ENCODE data around the gene LENEP.

DNA sequence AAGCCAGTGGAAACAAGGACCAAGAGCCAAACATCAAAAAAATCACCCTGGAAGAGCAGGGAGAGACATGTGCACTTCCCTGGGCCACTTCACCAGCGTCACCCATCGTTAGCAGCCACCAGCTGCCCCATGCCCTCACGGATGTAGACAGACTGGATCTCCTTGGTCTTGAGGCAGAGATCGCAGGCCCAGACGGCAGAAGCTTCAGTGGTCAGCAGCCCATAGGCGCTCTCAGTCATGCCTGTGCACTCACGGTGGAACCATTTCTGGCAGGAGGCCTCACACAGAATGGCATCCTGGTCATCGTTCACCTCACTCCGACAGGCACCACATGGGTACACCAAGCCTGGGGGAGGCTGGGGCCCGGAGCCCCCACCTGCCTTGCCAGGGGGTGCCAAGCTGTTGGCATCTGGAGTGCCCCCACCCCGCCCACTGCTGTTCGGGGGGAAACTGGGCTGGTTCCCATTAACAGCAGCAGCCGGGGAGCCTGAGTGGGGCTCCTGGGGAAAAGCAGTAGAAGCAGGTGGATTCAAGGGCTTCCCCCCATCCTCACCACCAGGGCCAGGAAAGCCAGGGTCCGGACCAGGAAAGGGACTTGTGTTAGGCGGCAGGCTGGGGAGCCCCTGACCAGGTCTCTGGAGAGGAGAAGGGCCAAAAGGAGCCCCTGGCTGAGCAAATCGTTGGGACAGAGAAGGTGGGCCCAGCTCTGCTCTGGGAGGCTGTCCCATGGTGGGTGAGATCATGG, 34.5 kb upstream of the LENEP start:
- TF ChIP-seq, protein P1, sequence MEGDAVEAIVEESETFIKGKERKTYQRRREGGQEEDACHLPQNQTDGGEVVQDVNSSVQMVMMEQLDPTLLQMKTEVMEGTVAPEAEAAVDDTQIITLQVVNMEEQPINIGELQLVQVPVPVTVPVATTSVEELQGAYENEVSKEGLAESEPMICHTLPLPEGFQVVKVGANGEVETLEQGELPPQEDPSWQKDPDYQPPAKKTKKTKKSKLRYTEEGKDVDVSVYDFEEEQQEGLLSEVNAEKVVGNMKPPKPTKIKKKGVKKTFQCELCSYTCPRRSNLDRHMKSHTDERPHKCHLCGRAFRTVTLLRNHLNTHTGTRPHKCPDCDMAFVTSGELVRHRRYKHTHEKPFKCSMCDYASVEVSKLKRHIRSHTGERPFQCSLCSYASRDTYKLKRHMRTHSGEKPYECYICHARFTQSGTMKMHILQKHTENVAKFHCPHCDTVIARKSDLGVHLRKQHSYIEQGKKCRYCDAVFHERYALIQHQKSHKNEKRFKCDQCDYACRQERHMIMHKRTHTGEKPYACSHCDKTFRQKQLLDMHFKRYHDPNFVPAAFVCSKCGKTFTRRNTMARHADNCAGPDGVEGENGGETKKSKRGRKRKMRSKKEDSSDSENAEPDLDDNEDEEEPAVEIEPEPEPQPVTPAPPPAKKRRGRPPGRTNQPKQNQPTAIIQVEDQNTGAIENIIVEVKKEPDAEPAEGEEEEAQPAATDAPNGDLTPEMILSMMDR (IDR thresholded peaks at IDR 0.05; ENCODE audit: insufficient read depth, low read depth, low read length), result no peak
- TF ChIP-seq EZH2 (IDR thresholded peaks at IDR 0.05; ENCODE audit: insufficient read depth, low read length), result no peak
